ENCODE data around the gene FAM124B.

The FAM124B gene

GRCh38 chr2:224413381-224413780 is 11.5 kb upstream of the FAM124B start:
- Histone ChIP-seq H4K20me1 (ENCODE audit: insufficient read depth, low read length) (no peaks in the 10 kb centered on the region), H3K27me3 (ENCODE audit: low read depth, low read length) (no peaks in the 10 kb centered on the region), H3K9me3 (ENCODE audit: insufficient read depth, low read length) (no peaks in the 10 kb centered on the region), H3K79me2 (ENCODE audit: low read length) (no peaks in the 10 kb centered on the region), H3K4me2 (ENCODE audit: low read length) (no peak overlapping the region), H3K4me1 (ENCODE audit: low read length) (no peaks in the 10 kb centered on the region), H3K9ac (ENCODE audit: low read length) (no peak overlapping the region), H3K4me3 (ENCODE audit: low read length) (no peak overlapping the region), H2AFZ (ENCODE audit: low read depth, low read length) (no peak overlapping the region), H3K36me3 (replicated peaks; ENCODE audit: low read depth, low read length) (no peaks in the 10 kb centered on the region), H3K27ac (ENCODE audit: low read length) (no peak overlapping the region)
- TF ChIP-seq CTCF (IDR thresholded peaks at IDR 0.05; ENCODE audit: low read depth, low read length): no peak
- no peak for TF ChIP-seq EZH2phosphoT487 (IDR thresholded peaks at IDR 0.05; ENCODE audit: low read depth)

GRCh38 chr2:224412141-224413015 is 10.5 kb upstream of the FAM124B start:
- Histone ChIP-seq H3K79me2 (ENCODE audit: low read length) (no peaks in the 10 kb centered on the region), H4K20me1 (ENCODE audit: insufficient read depth, low read length) (no peaks in the 10 kb centered on the region), H3K27ac (ENCODE audit: low read length) (no peak overlapping the region), H3K27me3 (ENCODE audit: low read depth, low read length) (no peaks in the 10 kb centered on the region), H3K9ac (ENCODE audit: low read length) (no peak overlapping the region), H2AFZ (ENCODE audit: low read depth, low read length) (no peak overlapping the region), H3K4me1 (ENCODE audit: low read length) (no peaks in the 10 kb centered on the region), H3K9me3 (ENCODE audit: insufficient read depth, low read length) (no peaks in the 10 kb centered on the region), H3K4me3 (ENCODE audit: low read length) (no peak overlapping the region), H3K36me3 (replicated peaks; ENCODE audit: low read depth, low read length) (no peaks in the 10 kb centered on the region), H3K4me2 (ENCODE audit: low read length) (no peak overlapping the region)
- TF ChIP-seq CTCF (IDR thresholded peaks at IDR 0.05; ENCODE audit: low read depth, low read length): no peak
- no peak for TF ChIP-seq EZH2phosphoT487 (IDR thresholded peaks at IDR 0.05; ENCODE audit: low read depth)

GRCh38 chr2:224410946-224411561 is 9.1 kb upstream of the FAM124B start:
- Histone ChIP-seq H3K9me3 (ENCODE audit: insufficient read depth, low read length) (no peaks in the 10 kb centered on the region), H2AFZ (ENCODE audit: low read depth, low read length) (no peak overlapping the region), H3K4me2 (ENCODE audit: low read length) (no peak overlapping the region), H3K27me3 (ENCODE audit: low read depth, low read length) (no peaks in the 10 kb centered on the region), H3K79me2 (ENCODE audit: low read length) (no peaks in the 10 kb centered on the region), H3K4me1 (ENCODE audit: low read length) (peaks cover 3% of the 10 kb centered on the region), H3K4me3 (ENCODE audit: low read length) (no peak overlapping the region), H3K36me3 (replicated peaks; ENCODE audit: low read depth, low read length) (peaks cover 3% of the 10 kb centered on the region), H4K20me1 (ENCODE audit: insufficient read depth, low read length) (no peaks in the 10 kb centered on the region), H3K9ac (ENCODE audit: low read length) (no peak overlapping the region), H3K27ac (ENCODE audit: low read length) (no peak overlapping the region)
- TF ChIP-seq CTCF (IDR thresholded peaks at IDR 0.05; ENCODE audit: low read depth, low read length): no peak
- no peak for TF ChIP-seq EZH2phosphoT487 (IDR thresholded peaks at IDR 0.05; ENCODE audit: low read depth)

- Histone ChIP-seq H3K4me2 (ENCODE audit: low read length) (no peak overlapping the region), H3K4me3 (ENCODE audit: low read length) (no peak overlapping the region), H3K36me3 (replicated peaks; ENCODE audit: low read depth, low read length) (peaks cover 3% of the 10 kb centered on the region), H3K4me1 (ENCODE audit: low read length) (peaks cover 13% of the 10 kb centered on the region), H2AFZ (ENCODE audit: low read depth, low read length) (no peak overlapping the region), H3K9me3 (ENCODE audit: insufficient read depth, low read length) (no peaks in the 10 kb centered on the region), H3K27ac (ENCODE audit: low read length) (no peak overlapping the region), H3K79me2 (ENCODE audit: low read length) (no peaks in the 10 kb centered on the region), H4K20me1 (ENCODE audit: insufficient read depth, low read length) (no peaks in the 10 kb centered on the region), H3K9ac (ENCODE audit: low read length) (no peak overlapping the region), H3K27me3 (ENCODE audit: low read depth, low read length) (no peaks in the 10 kb centered on the region)
- TF ChIP-seq EZH2phosphoT487 (IDR thresholded peaks at IDR 0.05; ENCODE audit: low read depth): no peak
- no peak for TF ChIP-seq CTCF (IDR thresholded peaks at IDR 0.05; ENCODE audit: low read depth, low read length)
Observed at GRCh38 chr2:224408676-224409075, 6.8 kb upstream of the FAM124B start.

Measured in OCI-LY3 (cell line).